ENCODE data around the gene GLI1. TPM values are rescaled to one million over a fixed set of nuclear protein-coding genes. Genes with fewer than 3 reads are reported as not detected.
"Not testable (repeated sequence)": the region's sequence is repeated elsewhere in the genome, so short reads cannot be mapped to it uniquely, and the experiment has no call there.

GLI1 gene
- total RNA-seq, 4 donors from 2014 or later, result 0.51 to 2.9 (median 2.0) TPM; not detected in 1

DNA sequence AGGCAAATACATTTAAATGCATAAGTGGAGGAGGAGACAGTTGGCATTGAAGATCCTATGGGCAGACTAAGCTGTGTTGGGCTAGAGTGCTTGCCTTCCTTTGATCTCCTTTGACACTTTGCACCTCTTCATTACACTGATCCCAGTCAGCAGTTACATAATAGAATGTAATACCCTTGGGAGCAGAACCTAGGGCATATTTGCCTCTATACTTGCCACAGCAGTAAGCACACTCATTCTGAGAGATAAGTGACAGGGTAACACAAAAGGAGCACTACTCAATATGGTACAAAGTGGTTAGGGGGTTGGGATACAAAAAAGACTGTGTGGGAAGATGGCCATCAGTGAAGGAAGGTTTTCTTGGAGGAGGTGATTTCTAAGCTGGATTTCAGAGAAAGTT is 37.2 kb downstream of the GLI1 start:
- no peak for TF ChIP-seq POLR2AphosphoS5 (IDR thresholded peaks at IDR 0.05)
- Histone ChIP-seq H3K27me3 (no peaks in the 10 kb centered on the region), H3K9me3 (no peaks in the 10 kb centered on the region), H3K36me3 (peaks cover 73% of the 10 kb centered on the region), H3K4me3 (no peak overlapping the region), H3K4me1 (no peaks in the 10 kb centered on the region), H3K27ac (no peak overlapping the region)
- DNase-seq (ENCODE audit: low spot score in 2 of 2), result no peak

DNA sequence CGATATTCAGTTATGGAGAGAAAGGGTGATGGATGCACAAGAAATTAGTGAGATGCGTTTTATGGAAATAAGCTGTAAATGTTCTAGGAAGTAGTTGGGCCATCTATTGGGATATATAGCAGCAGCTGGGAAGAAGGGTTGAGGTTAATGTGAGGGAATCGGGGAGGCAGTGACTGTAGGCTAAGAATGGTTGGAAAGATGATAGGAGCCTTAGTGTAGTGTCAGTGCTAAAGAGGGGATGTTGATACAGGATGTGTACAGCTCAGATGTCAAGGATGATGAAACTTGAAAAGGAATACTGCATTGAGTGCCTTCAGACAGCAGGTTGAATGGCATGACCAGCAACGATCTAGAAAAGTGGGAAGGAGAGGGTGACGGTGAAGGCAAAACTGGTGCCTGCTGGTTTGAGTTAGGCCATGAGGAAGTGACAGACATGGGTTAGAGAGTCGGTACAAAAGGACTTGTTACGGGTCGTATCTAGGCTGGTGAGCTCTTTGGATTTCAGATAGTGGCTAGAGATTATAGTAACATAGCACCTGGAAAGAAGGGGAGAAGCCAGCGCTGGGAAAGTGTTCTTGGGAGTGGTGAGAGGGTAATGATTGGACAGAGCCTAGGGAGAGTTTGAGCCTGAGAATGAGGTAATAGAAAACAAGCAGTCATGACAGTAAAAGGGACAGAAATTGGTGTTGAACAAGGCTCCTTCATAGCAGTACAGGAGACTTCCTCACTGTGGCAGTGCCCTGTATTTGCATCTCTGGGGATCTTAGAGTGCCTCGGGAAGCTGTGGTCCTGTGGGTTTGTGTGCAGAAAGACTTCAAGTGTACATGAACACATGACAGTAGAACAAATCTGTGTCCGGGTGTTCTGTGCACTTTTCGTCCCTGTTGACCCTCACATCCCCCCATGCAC is 37.9 kb downstream of the GLI1 start:
- Histone ChIP-seq H3K9me3 (no peaks in the 10 kb centered on the region), H3K36me3 (peaks cover 72% of the 10 kb centered on the region), H3K27me3 (no peaks in the 10 kb centered on the region), H3K27ac (no peak overlapping the region), H3K4me3 (no peak overlapping the region), H3K4me1 (no peaks in the 10 kb centered on the region)
- WGBS, result 88% methylated on average over 12 of the region's 12 CpGs
- DNase-seq (ENCODE audit: low spot score in 2 of 2), result no peak
- no peak for TF ChIP-seq POLR2AphosphoS5 (IDR thresholded peaks at IDR 0.05)
- no peak for TF ChIP-seq POLR2A (IDR thresholded peaks at IDR 0.05)

DNA sequence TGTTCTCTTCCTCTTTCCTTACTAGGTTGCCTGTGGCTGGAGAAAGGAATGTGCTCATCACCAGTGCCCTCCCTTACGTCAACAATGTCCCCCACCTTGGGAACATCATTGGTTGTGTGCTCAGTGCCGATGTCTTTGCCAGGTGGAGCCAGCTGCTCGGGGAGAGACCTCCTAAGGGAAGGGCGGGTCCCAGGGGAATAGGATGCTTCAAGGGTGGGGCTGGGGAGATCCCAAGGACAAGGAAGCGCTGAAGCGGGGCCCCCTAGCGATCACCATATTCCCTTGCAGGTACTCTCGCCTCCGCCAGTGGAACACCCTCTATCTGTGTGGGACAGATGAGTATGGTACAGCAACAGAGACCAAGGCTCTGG is 38.5 kb downstream of the GLI1 start:
- Histone ChIP-seq H3K4me1 (no peaks in the 10 kb centered on the region), H3K36me3 (peaks cover 74% of the 10 kb centered on the region), H3K27ac (no peak overlapping the region), H3K9me3 (no peaks in the 10 kb centered on the region), H3K4me3 (no peak overlapping the region), H3K27me3 (no peaks in the 10 kb centered on the region)
- TF ChIP-seq EP300 (IDR thresholded peaks at IDR 0.05) (no peak), POLR2AphosphoS5 (IDR thresholded peaks at IDR 0.05) (no peak), POLR2A (IDR thresholded peaks at IDR 0.05) (no peak)
- TF ChIP-seq, protein P1, sequence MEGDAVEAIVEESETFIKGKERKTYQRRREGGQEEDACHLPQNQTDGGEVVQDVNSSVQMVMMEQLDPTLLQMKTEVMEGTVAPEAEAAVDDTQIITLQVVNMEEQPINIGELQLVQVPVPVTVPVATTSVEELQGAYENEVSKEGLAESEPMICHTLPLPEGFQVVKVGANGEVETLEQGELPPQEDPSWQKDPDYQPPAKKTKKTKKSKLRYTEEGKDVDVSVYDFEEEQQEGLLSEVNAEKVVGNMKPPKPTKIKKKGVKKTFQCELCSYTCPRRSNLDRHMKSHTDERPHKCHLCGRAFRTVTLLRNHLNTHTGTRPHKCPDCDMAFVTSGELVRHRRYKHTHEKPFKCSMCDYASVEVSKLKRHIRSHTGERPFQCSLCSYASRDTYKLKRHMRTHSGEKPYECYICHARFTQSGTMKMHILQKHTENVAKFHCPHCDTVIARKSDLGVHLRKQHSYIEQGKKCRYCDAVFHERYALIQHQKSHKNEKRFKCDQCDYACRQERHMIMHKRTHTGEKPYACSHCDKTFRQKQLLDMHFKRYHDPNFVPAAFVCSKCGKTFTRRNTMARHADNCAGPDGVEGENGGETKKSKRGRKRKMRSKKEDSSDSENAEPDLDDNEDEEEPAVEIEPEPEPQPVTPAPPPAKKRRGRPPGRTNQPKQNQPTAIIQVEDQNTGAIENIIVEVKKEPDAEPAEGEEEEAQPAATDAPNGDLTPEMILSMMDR (IDR thresholded peaks at IDR 0.05), result no peak
- 79% methylated on average over 9 of the region's 9 CpGs for WGBS
- DNase-seq (ENCODE audit: low spot score in 2 of 2), result no peak

DNA sequence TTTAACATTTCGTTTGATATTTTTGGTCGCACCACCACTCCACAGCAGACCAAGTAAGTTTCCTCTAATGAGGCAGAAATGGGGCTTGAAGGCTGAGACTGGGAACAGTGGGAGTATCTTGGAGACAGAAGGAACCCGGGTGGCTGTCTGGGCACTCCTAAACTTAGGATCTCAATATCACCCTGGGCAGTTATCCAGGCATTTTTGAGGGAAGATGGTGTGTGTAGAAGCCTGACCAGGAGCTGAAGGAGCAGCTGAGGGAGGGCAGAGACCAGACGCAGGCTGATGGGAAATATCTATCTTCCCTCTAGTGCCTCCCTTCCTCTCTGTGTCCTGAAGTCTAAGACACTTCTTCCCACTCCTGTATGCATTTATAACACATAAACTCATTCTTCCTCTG is 39.0 kb downstream of the GLI1 start:
- peaks cover 78% of the 10 kb centered on the region for H3K36me3 ChIP-seq
- no peak for TF ChIP-seq POLR2A (IDR thresholded peaks at IDR 0.05)

GRCh38 chr12:57500213-57500612 is 40.6 kb downstream of the GLI1 start:
- Histone ChIP-seq H3K9me3 (no peaks in the 10 kb centered on the region), H3K27ac (no peak overlapping the region), H3K27me3 (no peaks in the 10 kb centered on the region), H3K36me3 (peaks cover 90% of the 10 kb centered on the region), H3K4me1 (no peaks in the 10 kb centered on the region), H3K4me3 (no peak overlapping the region)
- TF ChIP-seq, protein P1 (IDR thresholded peaks at IDR 0.05), result no peak
- no peak for TF ChIP-seq POLR2AphosphoS5 (IDR thresholded peaks at IDR 0.05)
- DNase-seq (ENCODE audit: low spot score in 2 of 2), result no peak
- WGBS, result 92% methylated on average over 11 of the region's 11 CpGs

More for the DNA sequence above, 39.0 kb downstream of the GLI1 start:
- no peaks in the 10 kb centered on the region for H3K4me1 ChIP-seq
- no peak overlapping the region for H3K27ac ChIP-seq
- H3K27me3 ChIP-seq, result no peaks in the 10 kb centered on the region
- WGBS, result 93% methylated on average over 4 of the region's 4 CpGs
- DNase-seq (ENCODE audit: low spot score in 2 of 2), result no peak
- H3K9me3 ChIP-seq, result no peaks in the 10 kb centered on the region
- no peak overlapping the region for H3K4me3 ChIP-seq

DNA sequence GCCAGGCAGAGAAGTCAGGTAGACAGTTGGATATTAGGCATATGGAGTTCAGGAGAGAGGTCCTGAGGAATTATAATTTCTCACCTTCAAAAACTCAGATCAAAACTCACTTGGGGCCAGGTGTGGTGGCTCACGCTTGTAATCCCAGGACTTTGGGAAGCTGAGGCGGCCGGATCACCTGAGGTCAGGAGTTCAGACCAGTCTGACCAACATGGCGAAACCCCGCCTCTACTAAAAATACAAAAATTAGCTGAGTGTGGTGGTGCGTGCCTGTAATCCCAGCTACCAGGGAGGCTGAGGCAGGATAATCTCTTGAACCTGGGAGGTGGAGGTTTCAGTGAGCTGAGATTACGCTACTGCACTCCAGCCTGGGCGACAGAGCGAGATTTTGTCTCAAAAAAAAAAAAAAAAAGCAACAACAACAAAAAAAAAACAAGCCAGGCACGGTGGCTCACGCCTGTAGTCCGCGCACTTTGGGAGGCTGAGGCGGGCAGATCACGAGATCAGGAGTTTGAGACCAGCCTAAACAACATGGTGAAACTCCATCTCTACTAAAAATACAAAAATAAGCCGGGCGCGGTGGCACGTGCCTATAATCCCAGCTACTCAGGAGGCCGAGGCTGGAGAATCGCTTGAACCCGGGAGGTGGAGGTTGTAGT is 42.9 kb downstream of the GLI1 start:
- not testable (repeated sequence) for H3K27me3 ChIP-seq; H3K4me1 ChIP-seq; H3K27ac ChIP-seq; H3K4me3 ChIP-seq; DNase-seq (ENCODE audit: low spot score in 2 of 2); H3K9me3 ChIP-seq
- peaks cover 88% of the 10 kb centered on the region for H3K36me3 ChIP-seq
- WGBS, result 94% methylated on average over 22 of the region's 22 CpGs

GRCh38 chr12:57506541-57506940 is 47.0 kb downstream of the GLI1 start:
- H3K36me3 ChIP-seq, result peaks cover 82% of the 10 kb centered on the region
- not testable (repeated sequence) for H3K9me3 ChIP-seq; H3K4me3 ChIP-seq; DNase-seq (ENCODE audit: low spot score in 2 of 2); H3K27me3 ChIP-seq; H3K27ac ChIP-seq; H3K4me1 ChIP-seq
- WGBS, result 84% methylated on average over 4 of the region's 4 CpGs

GRCh38 chr12:57507796-57508195 is 48.2 kb downstream of the GLI1 start:
- not testable (repeated sequence) for H3K4me3 ChIP-seq; DNase-seq (ENCODE audit: low spot score in 2 of 2); H3K27me3 ChIP-seq; H3K9me3 ChIP-seq; H3K4me1 ChIP-seq; H3K27ac ChIP-seq
- WGBS, result 94% methylated on average over 11 of the region's 28 CpGs
- peaks cover 83% of the 10 kb centered on the region for H3K36me3 ChIP-seq
